NOMO-1 treated with DMSO at 0.1 percent for 48 hours (cell line): ENCODE results near the gene RCOR3.
"Not testable (repeated sequence)": the region's sequence is repeated elsewhere in the genome, so short reads cannot be mapped to it uniquely, and the experiment has no call there.

Experiments used
- DNase-seq: peaks from one replicate; lab custom pipeline; 2025; ENCODE audit not compliant: unreplicated experiment; lab: John Stamatoyannopoulos, UW

Gene RCOR3

GRCh38 chr1:211339631-211340041 is 80.5 kb downstream of the RCOR3 start:
- no peak for DNase-seq

- no peak for DNase-seq
These were observed 81.7 kb downstream of the RCOR3 start for GRCh38 chr1:211340622-211341507.

GRCh38 chr1:211341999-211342398 is 82.8 kb downstream of the RCOR3 start:
- no peak for DNase-seq

- no peak for DNase-seq
These were observed 84.4 kb downstream of the RCOR3 start for GRCh38 chr1:211343607-211344006.

GRCh38 chr1:211344152-211344618 is 85.0 kb downstream of the RCOR3 start:
- no peak for DNase-seq

- no peak for DNase-seq
These were observed 86.6 kb downstream of the RCOR3 start for GRCh38 chr1:211345719-211346118.

GRCh38 chr1:211347077-211347844 is 88.1 kb downstream of the RCOR3 start:
- no peak for DNase-seq

- no peak for DNase-seq
These were observed 89.4 kb downstream of the RCOR3 start for GRCh38 chr1:211348547-211348946.

- DNase-seq: no peak
These were observed 90.6 kb downstream of the RCOR3 start for GRCh38 chr1:211349741-211350140.

- DNase-seq: not testable (repeated sequence)
These were observed 92.9 kb downstream of the RCOR3 start for GRCh38 chr1:211352055-211352454.

GRCh38 chr1:211352465-211352864 is 93.3 kb downstream of the RCOR3 start:
- no peak for DNase-seq

- peak; percentile 8 for DNase-seq
These were observed 93.9 kb downstream of the RCOR3 start for GRCh38 chr1:211352985-211353515.

- DNase-seq: no peak
These were observed 94.5 kb downstream of the RCOR3 start for GRCh38 chr1:211353562-211354212.

GRCh38 chr1:211355873-211356272 is 96.7 kb downstream of the RCOR3 start:
- no peak for DNase-seq

- DNase-seq: no peak
These were observed 97.7 kb downstream of the RCOR3 start for GRCh38 chr1:211356723-211357407.

GRCh38 chr1:211358685-211359084 is 99.5 kb downstream of the RCOR3 start:
- no peak for DNase-seq

GRCh38 chr1:211359876-211360275 is 100.7 kb downstream of the RCOR3 start:
- DNase-seq: no peak

- no peak for DNase-seq
These were observed 102.0 kb downstream of the RCOR3 start for GRCh38 chr1:211361202-211361601.
